Neural progenitor cell (in vitro differentiated cells): Measurements from ENCODE around the gene TMSB4X.

Experiments
- CTCF ChIP-seq: fragments of 200-600 bp; sonication (generic); IDR thresholded peaks from 2 replicates; pipeline ENCODE4 v1.5.1; 2017; ENCODE audit warnings: antibody characterized with exemption, mild to moderate bottlenecking
- EZH2 ChIP-seq: fragments of 200-600 bp; sonication (generic); IDR thresholded peaks from 2 replicates; pipeline ENCODE4 v1.6.1; 2017; ENCODE audit warnings: antibody characterized with exemption, mild to moderate bottlenecking, moderate library complexity
- EZH2phosphoT487 ChIP-seq: fragments of 200-600 bp; sonication (generic); IDR thresholded peaks from 2 replicates; pipeline ENCODE4 v1.6.1; 2017; ENCODE audit warnings: antibody characterized with exemption

- TF ChIP-seq EZH2phosphoT487 (no peak), EZH2 (no peak), CTCF (no peak)
Observed at GRCh38 chrX:12991575-12991974, 16.7 kb downstream of the TMSB4X start.
